Nephron (organoid): ENCODE data around the gene PKP4.

Source experiments
- H3K27ac Mint-ChIP-seq, 3 experiments: 2 replicates each; pipeline ENCODE4 v1.8.0; 2020; ENCODE audit warnings: mixed read lengths in 3 of 3, mild to moderate bottlenecking in 2 of 3, moderate library complexity in 1 of 3
- H3K27me3 Mint-ChIP-seq: 2 replicates; pipeline ENCODE4 v1.8.0; 2021; ENCODE audit warnings: low read depth, mild to moderate bottlenecking, moderate library complexity, mixed read lengths
- H3K36me3 Mint-ChIP-seq: 2 replicates; pipeline ENCODE4 v1.8.0; 2020; ENCODE audit warnings: low read depth, mixed read lengths
- H3K4me1 Mint-ChIP-seq: 2 replicates; pipeline ENCODE4 v1.8.0; 2020; ENCODE audit warnings: mixed read lengths
- H3K4me3 Mint-ChIP-seq, 3 experiments: 2 replicates each; pipeline ENCODE4 v1.8.0; 2020; ENCODE audit warnings: mild to moderate bottlenecking in 3 of 3, mixed read lengths in 3 of 3, moderate library complexity in 2 of 3
- H3K9me3 Mint-ChIP-seq: 2 replicates; pipeline ENCODE4 v1.8.0; 2020; ENCODE audit warnings: mixed read lengths
- TF ChIP-seq, protein P1 (sequence below), 3 experiments: fragments of 200-600 bp; sonication (generic); IDR thresholded peaks; one replicate each; pipeline ENCODE4 v1.5.0; 2021; ENCODE audit warnings: antibody characterized with exemption in 3 of 3; ENCODE audit not compliant: unreplicated experiment in 3 of 3

PKP4 gene

DNA sequence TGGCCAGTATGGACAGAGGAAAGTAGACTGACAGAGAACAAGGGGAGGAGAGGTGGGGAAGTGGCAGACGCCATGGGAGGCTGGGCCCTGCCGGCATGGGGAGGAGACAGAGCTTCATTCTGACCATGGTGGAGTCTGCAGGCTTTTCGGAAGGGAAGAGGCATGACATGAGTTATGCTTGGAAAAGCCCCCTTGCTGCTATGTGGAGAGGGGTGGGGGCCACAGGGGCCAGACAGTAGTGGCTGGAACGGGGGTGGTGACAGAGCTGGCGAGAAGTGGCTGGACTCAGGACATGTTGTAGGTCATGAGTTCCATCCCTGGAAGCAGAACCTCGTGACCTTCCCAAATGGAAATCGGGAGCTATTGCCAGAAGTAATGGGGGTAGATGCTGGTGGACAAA lies 271.7 kb downstream of the PKP4 start:
- H3K4me3 Mint-ChIP-seq: no peak overlapping the region
- no peaks in the 10 kb centered on the region for H3K36me3 Mint-ChIP-seq
- no peak overlapping the region for H3K27ac Mint-ChIP-seq
- TF ChIP-seq, protein P1, sequence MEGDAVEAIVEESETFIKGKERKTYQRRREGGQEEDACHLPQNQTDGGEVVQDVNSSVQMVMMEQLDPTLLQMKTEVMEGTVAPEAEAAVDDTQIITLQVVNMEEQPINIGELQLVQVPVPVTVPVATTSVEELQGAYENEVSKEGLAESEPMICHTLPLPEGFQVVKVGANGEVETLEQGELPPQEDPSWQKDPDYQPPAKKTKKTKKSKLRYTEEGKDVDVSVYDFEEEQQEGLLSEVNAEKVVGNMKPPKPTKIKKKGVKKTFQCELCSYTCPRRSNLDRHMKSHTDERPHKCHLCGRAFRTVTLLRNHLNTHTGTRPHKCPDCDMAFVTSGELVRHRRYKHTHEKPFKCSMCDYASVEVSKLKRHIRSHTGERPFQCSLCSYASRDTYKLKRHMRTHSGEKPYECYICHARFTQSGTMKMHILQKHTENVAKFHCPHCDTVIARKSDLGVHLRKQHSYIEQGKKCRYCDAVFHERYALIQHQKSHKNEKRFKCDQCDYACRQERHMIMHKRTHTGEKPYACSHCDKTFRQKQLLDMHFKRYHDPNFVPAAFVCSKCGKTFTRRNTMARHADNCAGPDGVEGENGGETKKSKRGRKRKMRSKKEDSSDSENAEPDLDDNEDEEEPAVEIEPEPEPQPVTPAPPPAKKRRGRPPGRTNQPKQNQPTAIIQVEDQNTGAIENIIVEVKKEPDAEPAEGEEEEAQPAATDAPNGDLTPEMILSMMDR (IDR thresholded peaks at IDR 0.05; ENCODE audit: unreplicated experiment in 3 of 3): no peak
- no peaks in the 10 kb centered on the region for H3K9me3 Mint-ChIP-seq
- H3K4me1 Mint-ChIP-seq: peaks cover 79% of the 10 kb centered on the region
- H3K27me3 Mint-ChIP-seq: peaks cover 7% of the 10 kb centered on the region

DNA sequence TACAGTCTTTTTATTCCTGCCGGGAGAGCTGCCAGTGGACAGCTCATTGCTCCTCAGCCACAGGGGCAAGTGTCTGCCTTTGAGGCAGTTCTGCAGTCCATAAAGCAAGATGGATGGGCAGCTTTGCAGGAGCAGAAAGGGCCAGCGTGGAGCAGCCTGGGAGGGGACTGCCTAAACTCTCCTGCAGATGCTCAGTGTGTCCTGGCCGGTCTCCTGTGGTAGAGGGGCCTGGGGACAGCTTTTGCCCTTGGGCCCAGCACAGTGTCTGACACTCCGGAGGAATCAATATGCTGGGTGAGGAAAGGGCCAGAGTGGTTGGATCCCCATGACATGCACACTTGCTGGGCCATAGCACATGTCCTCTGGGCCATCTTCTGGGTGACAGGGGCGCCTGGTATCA lies 272.7 kb downstream of the PKP4 start:
- Mint-ChIP-seq H3K27me3 (peaks cover 7% of the 10 kb centered on the region), H3K9me3 (no peaks in the 10 kb centered on the region), H3K4me3 (no peak overlapping the region), H3K27ac (peak overlapping the region; percentile 54 to 87 (median 86)), H3K4me1 (peaks cover 71% of the 10 kb centered on the region), H3K36me3 (no peaks in the 10 kb centered on the region)
- TF ChIP-seq, protein P1 (IDR thresholded peaks at IDR 0.05; ENCODE audit: unreplicated experiment in 3 of 3): no peak

DNA sequence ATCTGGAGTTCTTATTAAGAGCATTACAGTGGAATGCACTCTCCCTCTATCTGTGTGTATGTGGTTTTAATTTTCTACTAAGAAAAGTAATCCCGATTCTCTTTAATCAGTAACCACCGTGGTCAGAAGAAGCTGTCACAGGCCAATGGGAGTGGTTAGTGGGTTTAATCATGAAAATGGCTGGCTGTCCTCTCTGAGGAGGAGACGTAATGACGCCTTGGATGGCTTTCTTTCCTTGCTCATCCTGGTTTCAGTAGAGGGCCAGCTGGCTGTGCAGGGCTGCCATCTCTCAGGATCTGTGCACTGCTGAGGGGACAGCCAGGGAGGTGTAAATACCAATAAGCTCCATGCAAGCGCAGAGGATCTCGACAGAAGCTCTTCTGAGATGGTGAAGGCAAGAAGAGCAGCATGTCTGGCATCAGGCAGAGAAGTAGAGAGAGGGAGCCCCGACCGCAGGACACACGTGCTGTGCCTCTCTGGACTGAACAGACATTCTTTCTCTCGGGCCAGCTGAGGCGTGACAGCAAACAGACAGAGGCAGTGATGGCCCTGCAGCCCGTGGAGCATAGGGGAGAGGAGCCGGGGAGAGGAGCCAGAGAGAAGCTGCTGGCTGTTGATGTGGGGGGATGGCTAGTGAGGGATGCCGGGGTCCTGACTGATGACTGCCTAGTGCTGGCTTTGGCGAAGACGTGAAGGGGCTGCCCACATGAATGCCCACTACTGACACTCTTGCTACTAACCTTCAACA lies 273.3 kb downstream of the PKP4 start:
- no peaks in the 10 kb centered on the region for H3K36me3 Mint-ChIP-seq

DNA sequence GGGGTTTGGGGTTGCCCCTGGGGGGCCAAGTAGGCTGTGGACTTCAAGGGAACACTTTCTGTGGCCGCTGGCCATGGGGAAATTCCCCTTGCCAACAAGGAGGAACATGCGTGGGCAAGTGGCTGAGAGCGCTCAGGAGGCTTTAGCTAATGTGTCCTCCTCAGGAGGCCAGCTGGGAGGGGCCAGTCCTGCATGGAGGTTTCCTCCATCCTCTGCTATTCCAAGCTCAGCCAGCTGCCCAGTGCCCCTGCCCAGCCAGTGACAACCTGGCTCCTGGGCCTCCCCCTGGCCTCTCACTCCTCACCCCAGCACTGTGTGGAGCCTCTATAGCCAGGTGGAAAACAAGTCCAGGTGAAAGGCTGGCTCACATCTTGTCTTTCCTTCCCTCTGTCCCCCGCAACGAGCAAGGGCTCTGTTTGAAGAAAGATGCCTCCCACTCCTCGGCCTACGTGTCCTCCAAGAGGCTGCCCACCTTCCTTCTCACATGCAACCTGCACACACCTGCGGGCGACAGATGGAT lies 273.9 kb downstream of the PKP4 start:
- TF ChIP-seq, protein P1 (IDR thresholded peaks at IDR 0.05; ENCODE audit: unreplicated experiment in 3 of 3): no peak
- peak overlapping the region in 1 of 3 experiments; percentile 54 for H3K27ac Mint-ChIP-seq
- H3K9me3 Mint-ChIP-seq: no peaks in the 10 kb centered on the region
- H3K36me3 Mint-ChIP-seq: no peaks in the 10 kb centered on the region
- H3K4me3 Mint-ChIP-seq: no peak overlapping the region
- peaks cover 7% of the 10 kb centered on the region for H3K27me3 Mint-ChIP-seq
- H3K4me1 Mint-ChIP-seq: peaks cover 59% of the 10 kb centered on the region

More for the DNA sequence above, 273.3 kb downstream of the PKP4 start:
- Mint-ChIP-seq H3K4me3 (peak overlapping the region in 1 of 3 experiments; percentile 50), H3K4me1 (peaks cover 65% of the 10 kb centered on the region), H3K27ac (peak overlapping the region; percentile 54 to 87 (median 86)), H3K9me3 (no peaks in the 10 kb centered on the region), H3K27me3 (peaks cover 7% of the 10 kb centered on the region)
- TF ChIP-seq, protein P1 (IDR thresholded peaks at IDR 0.05; ENCODE audit: unreplicated experiment in 3 of 3): no peak

DNA sequence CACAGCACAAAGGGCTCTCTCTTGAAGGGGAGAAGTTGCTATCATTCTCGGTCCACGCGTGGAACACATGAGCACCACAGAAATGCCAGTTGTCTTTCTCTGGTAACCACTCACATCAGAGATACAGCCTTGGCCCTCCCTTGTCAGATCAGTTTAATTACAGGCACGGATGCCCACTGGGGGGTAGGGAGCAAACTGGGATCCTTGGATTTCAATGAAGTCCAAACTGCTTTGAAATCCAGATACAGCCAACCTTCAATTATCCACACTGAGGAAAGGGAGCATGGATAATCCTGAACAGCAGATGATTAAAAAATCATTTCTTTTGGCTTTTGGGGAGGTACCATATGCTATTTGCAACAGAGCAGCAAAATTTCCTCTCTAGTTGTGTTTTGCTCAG lies 274.6 kb downstream of the PKP4 start:
- Mint-ChIP-seq H3K36me3 (no peaks in the 10 kb centered on the region), H3K27ac (no peak overlapping the region), H3K27me3 (peaks cover 7% of the 10 kb centered on the region), H3K9me3 (no peaks in the 10 kb centered on the region), H3K4me1 (peaks cover 52% of the 10 kb centered on the region), H3K4me3 (no peak overlapping the region)
- TF ChIP-seq, protein P1 (IDR thresholded peaks at IDR 0.05; ENCODE audit: unreplicated experiment in 3 of 3): no peak
